Measurements from ENCODE around the gene ZNF503.

Gene ZNF503

GRCh38 chr10:75352650-75353049 is 48.9 kb downstream of the ZNF503 start:
- DNase-seq: no peak

GRCh38 chr10:75351637-75352036 is 49.9 kb downstream of the ZNF503 start:
- no peak for DNase-seq

DNA sequence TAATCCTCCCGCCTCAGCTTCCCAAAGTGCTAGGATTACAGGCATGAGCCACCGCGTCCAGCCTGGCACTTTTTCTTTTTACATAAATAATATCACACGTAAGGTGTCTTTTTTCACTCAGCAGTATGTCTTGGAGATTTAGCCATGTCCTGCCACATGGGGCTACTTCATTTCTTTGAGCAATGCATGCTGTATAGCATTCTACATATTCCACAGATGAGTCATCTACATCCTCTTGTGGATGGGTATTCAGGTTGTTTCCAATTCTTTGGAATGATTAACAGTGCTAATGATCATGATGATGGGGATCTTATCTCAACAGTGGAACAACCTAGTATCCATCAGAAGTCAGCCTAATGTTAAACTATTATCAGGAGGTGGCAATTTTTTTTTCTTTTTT is 50.8 kb downstream of the ZNF503 start:
- DNase-seq: no peak
